ENCODE measurements around the gene TSACC. TPM values are rescaled to one million over a fixed set of nuclear protein-coding genes. Genes with fewer than 3 reads are reported as not detected.

Gene TSACC
- total RNA-seq, 1 experiment from 2014 or later: not detected

DNA sequence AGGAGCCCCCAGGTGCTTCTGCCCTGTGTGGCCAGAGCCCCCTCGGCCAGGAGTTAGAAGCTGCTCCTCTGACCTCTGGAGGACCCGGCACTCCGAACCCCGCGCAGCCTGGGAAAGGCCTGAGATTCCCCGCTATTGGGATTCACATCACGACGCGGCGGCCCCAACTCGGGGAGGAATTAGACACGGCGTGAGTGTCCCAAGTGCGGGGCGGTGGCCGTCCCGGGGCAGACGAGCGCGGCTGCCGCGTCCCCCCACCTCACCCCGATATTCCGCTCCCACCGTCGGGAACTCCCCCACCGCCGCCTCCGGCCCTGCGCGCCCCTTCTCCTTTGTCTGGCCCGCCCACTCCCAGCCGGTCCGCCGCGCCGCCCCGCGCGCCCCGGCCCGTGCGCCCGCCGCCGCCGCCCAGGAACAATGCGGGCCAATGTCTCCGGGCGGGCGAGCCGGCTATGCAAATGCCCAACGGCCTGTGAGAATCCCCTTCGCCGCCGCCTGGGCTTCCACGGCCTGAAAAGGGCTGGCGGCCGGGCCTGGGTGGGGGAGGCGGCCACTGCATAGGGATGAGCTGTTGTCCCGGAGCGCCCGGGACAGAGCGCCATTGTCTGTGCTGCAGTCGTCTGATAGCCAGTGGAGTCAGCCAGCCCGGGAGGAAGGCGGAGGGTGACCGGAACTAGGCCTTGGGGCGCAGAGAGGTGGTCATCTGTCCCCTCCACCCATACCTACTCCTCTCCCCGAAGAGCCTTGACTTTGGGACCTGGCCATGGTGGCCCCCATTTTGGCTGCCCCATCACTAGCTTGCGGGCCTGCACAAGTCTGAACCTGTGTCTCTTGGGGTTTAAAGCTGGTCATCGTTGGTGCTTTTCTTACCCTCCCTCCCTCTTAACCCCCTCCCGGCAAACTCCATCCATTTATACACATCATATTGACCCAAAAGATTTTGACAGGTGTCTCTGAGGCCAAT, 50.1 kb downstream of the TSACC start:
- in situ Hi-C loops (cut with HindIII; ENCODE audit: low sequenced_read_pairs): no loop called here
- peak; percentile 57 for DNase-seq (ENCODE audit: low spot score)

DNA sequence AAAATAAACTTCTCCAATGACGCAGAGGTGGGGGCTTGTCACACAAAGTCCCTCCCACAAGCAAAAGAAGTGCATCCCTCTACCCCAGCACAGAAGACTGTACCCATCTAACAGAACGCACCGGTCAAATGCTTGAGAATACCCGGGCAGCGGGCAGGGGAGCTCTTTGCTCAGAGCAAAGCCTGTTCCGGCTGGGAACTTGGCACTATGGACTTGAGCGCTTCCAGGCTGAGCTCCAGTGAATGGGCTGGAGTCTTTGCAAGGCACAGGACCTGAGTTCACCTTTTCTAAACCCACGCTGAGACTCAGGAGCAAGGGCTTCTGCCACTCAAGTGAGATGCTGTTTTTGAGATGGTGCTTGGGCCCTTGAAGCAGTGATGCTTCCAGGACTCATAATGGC, 51.0 kb downstream of the TSACC start:
- DNase-seq (ENCODE audit: low spot score): peak; percentile 72
- in situ Hi-C loops (cut with HindIII; ENCODE audit: low sequenced_read_pairs): no loop called here

DNA sequence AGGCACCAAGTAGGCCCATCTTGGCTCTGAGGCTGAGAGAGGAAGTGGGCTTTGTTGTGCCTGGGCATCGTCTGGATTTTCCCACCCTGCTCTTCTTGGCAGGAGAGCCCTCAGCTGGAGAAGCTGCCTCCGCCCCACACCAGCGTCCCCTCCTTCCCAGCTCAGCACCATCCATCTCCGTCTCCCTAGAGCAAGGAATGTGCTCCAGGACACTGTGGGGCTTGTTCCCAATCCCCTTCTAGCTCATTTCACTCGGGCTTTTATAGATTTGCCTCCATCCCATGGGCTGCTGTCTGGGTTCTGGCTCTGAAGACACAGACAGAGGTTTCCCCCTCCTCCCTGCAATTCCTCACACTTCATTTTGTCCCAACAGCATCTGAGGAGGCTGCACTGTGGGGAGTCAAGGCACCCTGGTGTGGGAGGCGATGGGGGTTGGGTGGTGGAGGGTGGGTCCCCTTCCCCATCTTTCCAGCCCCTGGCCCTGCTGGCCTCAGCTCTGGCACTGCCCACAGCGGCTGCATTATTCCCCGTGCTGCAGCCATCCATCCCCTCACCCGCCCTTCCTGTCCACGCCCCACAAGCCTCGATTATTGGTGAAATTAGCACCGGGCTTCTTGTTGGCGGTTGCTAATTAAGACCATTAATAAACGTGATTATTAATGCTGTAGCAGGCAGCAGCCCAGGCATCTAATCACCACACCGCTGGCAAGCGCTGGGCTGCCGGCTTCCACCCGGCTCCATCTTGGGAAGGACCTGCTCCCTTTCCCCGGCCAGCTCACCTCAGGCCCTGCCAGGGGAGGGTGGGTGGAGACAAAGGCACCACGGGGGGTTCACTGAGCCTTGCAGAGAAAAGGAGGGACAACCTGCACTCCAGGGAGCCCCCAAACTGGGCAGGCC, 52.4 kb downstream of the TSACC start:
- in situ Hi-C loops (cut with HindIII; ENCODE audit: low sequenced_read_pairs): no loop called here
- DNase-seq (ENCODE audit: low spot score): peak; percentile 44

- DNase-seq (ENCODE audit: low spot score): no peak
- in situ Hi-C loops (cut with HindIII; ENCODE audit: low sequenced_read_pairs): no loop called here
Measured at GRCh38 chr1:156391366-156391677, 53.0 kb downstream of the TSACC start.

DNA sequence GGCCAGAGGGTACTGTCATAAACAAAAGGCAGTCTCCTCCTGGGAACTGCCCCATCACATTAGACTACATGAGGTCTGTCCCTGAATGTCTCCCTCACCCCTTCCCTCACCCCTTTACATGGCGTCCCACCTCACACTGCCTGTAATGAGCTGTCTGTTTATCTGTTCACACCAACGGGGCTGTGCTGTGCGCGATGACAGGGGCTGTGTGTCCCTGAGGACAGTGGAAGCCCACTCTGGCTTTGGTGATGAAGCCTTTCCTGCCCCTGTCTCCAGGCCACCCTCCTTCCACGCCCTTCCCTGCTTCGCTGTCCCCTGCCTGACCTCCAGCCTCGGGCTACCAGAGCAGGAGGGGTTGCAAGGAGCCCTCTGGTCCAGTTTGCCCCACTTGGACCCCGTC, 53.4 kb downstream of the TSACC start:
- in situ Hi-C loops (cut with HindIII; ENCODE audit: low sequenced_read_pairs): no loop called here
- no peak for DNase-seq (ENCODE audit: low spot score)

- in situ Hi-C loops (cut with HindIII; ENCODE audit: low sequenced_read_pairs): no loop called here
- no peak for DNase-seq (ENCODE audit: low spot score)
Measured at GRCh38 chr1:156392452-156392853, 54.1 kb downstream of the TSACC start.

GRCh38 chr1:156393095-156393494, 54.8 kb downstream of the TSACC start:
- in situ Hi-C loops (cut with HindIII; ENCODE audit: low sequenced_read_pairs): no loop called here
- DNase-seq (ENCODE audit: low spot score): no peak

DNA sequence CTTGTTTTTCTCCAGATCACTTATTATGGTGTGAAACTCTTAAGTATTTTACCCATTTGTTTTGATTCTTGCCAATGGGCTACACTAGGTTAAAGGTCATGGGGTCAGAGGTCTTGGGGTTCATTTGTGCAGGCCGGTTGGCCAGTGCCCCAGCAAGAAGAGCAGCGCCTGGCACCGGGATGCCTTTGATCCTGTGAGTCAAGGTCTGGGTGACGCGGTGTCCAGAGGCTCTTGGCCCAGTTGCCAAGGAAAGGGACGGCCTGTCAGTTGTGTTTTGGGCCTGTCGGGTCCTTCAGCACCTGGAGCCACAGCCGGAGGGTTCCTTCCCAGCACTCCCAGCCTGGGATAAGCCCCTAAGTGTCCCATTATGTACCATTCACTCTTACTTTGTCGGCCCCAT, 55.8 kb downstream of the TSACC start:
- no peak for DNase-seq (ENCODE audit: low spot score)
- in situ Hi-C loops (cut with HindIII; ENCODE audit: low sequenced_read_pairs): no loop called here

GRCh38 chr1:156394835-156395461, 56.6 kb downstream of the TSACC start:
- in situ Hi-C loops (cut with HindIII; ENCODE audit: low sequenced_read_pairs): no loop called here
- no peak for DNase-seq (ENCODE audit: low spot score)

Other genes with a start within 250 kb of the TSACC start
- 314 and 341 TPM in 2 replicates for gene LMNA, start 223.8 kb upstream of the TSACC start, total RNA-seq (2014; rRNA removed; shearing (Covaris generic))
- 1.8 and 2.0 TPM in 2 replicates for gene SEMA4A, start 184.9 kb upstream of the TSACC start, total RNA-seq (2014; rRNA removed; shearing (Covaris generic))
- 7.3 and 11.9 TPM in 2 replicates for gene SLC25A44, start 144.4 kb upstream of the TSACC start, total RNA-seq (2014; rRNA removed; shearing (Covaris generic))
- gene PMF1, start 125.5 kb upstream of the TSACC start, total RNA-seq (2014; rRNA removed; shearing (Covaris generic)): 97.2 and 127 TPM in 2 replicates
- not detected in 2 replicates for gene BGLAP, start 96.3 kb upstream of the TSACC start, total RNA-seq (2014; rRNA removed; shearing (Covaris generic))
- 0.07 and 2.0 TPM in 2 replicates for gene PAQR6, start 90.5 kb upstream of the TSACC start, total RNA-seq (2014; rRNA removed; shearing (Covaris generic))
- 46.3 and 73.5 TPM in 2 replicates for gene SMG5, start 55.7 kb upstream of the TSACC start, total RNA-seq (2014; rRNA removed; shearing (Covaris generic))
- 2.0 and 5.0 TPM in 2 replicates for gene TMEM79, start 54.2 kb upstream of the TSACC start, total RNA-seq (2014; rRNA removed; shearing (Covaris generic))
- gene GLMP, start 42.8 kb upstream of the TSACC start, total RNA-seq (2014; rRNA removed; shearing (Covaris generic)): 0.92 and 3.3 TPM in 2 replicates
- not detected in 2 replicates for gene VHLL, start 39.2 kb upstream of the TSACC start, total RNA-seq (2014; rRNA removed; shearing (Covaris generic))
- 936 and 1,057 TPM in 2 replicates for gene CCT3, start 234 bp upstream of the TSACC start, total RNA-seq (2014; rRNA removed; shearing (Covaris generic))
- gene RHBG, start 30.7 kb downstream of the TSACC start, total RNA-seq (2014; rRNA removed; shearing (Covaris generic)): 0.06 and 3.5 TPM in 2 replicates
- gene MEF2D, start 162.2 kb downstream of the TSACC start, total RNA-seq (2014; rRNA removed; shearing (Covaris generic)): 5.5 and 7.3 TPM in 2 replicates
- gene IQGAP3, start 234.0 kb downstream of the TSACC start, total RNA-seq (2014; rRNA removed; shearing (Covaris generic)): 13.4 and 16.9 TPM in 2 replicates
- gene TTC24, start 241.2 kb downstream of the TSACC start, total RNA-seq (2014; rRNA removed; shearing (Covaris generic)): not detected in 2 replicates

Data from G401 (cell line).